ENCODE data around the gene FOXA1. TPM values are rescaled to one million over a fixed set of nuclear protein-coding genes. Genes with fewer than 3 reads are reported as not detected.

FOXA1 gene
- total and polyA plus RNA-seq, 5 donors from 2014 or later: 1.0 TPM; not detected in 4

DNA sequence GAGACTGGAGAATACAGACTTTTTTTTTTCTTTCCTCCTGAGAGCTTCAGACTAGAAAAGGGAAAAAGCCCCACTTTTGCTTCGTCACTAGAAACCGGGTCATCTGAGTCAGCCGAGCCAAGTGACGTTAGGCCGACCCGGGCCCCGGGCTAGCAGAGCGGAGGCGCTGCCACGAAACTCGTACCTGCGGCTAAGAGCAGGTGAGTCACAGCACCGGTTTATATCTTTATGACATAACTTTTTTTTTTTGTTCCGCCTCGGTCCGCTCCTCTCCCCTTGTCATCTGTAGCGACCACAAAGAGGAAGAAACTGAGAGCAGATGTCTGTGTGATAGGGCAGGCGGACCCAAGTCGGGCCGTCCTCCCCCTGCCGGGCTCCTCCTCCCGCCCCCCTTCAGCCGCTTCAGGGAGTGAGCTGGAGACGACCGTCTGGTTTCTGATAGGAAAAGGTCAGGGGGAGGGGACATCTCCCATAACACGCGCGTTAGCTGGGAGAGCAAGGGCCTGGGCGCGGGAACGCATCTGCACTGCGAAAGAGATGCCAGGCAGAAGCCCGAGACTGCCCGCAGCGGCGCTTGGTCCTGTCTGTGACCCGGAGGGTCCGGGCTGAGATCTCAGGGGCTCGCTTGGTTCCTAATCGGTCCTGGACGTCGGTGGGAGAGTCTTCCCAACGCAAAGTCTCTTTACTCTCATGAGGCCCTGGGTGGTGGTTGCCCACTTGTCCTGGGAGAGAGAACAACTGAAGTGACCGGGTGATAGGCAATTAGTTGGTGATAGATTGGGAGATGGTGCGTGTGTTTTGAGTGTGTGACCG is 966 bp upstream of the FOXA1 start:
- H3K4me3 ChIP-seq (ENCODE audit: low read depth, low read length): no peak overlapping the region
- peak overlapping the region in 3 of 4 donors; percentile 43 to 72 (median 72) for H3K4me3 Mint-ChIP-seq
- H3K27ac Mint-ChIP-seq: no peak overlapping the region
- peaks cover 0 to 16% (median 2%) of the 10 kb centered on the region in 7 donors for H3K9me3 Mint-ChIP-seq
- H3K27ac ChIP-seq (ENCODE audit: insufficient read depth, low read length, poor library complexity, severe bottlenecking): no peak overlapping the region
- peaks cover 22% of the 10 kb centered on the region for H3K4me1 ChIP-seq (ENCODE audit: control insufficient read depth, insufficient read depth, low read length, poor library complexity, severe bottlenecking)
- H3K36me3 ChIP-seq (ENCODE audit: control insufficient read depth, insufficient read depth, low read length): no peaks in the 10 kb centered on the region
- H3K9me3 ChIP-seq (ENCODE audit: control insufficient read depth in 2 of 2, low read length in 2 of 2): peaks cover 0 to 8% of the 10 kb centered on the region in 2 experiments
- H3K4me1 Mint-ChIP-seq: peaks cover 4 to 38% (median 11%) of the 10 kb centered on the region in 4 donors
- ATAC-seq (ENCODE audit: low read depth in 2 of 2) (peak; percentile 34 to 54), DNase-seq (peak in 2 of 3 donors; percentile 13 to 46)
- H3K27me3 ChIP-seq (ENCODE audit: control insufficient read depth, insufficient read depth, low read length): peaks cover 41% of the 10 kb centered on the region
- peaks cover 75% of the 10 kb centered on the region for H3K27me3 Mint-ChIP-seq
- H3K36me3 Mint-ChIP-seq: no peaks in the 10 kb centered on the region

DNA sequence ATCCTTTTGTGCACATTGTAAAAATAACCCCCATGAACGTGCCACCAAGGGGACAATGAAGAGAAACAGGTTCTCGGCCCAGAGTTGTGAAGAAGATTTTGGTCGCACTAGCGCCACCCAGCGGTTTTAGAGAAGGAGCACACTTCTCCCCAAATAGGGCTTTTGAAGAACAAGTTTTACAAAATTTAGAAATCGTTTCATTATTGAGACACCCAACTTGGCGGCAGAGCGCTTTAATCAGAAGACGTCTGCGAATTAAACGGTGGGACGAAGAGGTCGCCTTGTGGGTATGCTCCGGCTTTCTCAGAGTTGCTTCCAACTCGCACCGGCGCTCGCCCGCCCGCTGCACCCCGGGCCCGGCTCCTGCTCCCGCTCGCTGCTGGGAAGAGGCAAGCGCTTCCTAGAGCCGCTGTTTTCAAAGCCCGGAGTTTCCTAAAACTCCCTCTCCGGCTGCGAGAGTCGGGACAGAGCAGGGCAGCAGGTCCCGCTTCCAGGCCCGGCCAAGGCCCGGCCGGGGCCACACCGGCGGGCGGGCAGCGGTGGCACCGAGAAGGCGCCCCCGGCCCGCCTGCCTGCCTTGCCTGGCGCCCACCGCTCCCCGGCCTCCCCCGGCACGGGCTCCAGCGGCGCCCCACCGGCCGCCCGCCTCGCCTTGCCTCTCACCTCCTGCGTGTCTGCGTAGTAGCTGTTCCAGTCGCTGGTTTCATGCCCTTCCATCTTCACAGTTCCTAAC is 645 bp downstream of the FOXA1 start:
- Histone ChIP-seq H3K27ac (ENCODE audit: insufficient read depth, low read length, poor library complexity, severe bottlenecking) (no peak overlapping the region), H3K4me1 (ENCODE audit: control insufficient read depth, insufficient read depth, low read length, poor library complexity, severe bottlenecking) (peaks cover 22% of the 10 kb centered on the region), H3K9me3 (ENCODE audit: control insufficient read depth in 2 of 2, low read length in 2 of 2) (peaks cover 0 to 8% of the 10 kb centered on the region in 2 experiments), H3K36me3 (ENCODE audit: control insufficient read depth, insufficient read depth, low read length) (no peaks in the 10 kb centered on the region), H3K4me3 (ENCODE audit: low read depth, low read length) (no peak overlapping the region), H3K27me3 (ENCODE audit: control insufficient read depth, insufficient read depth, low read length) (peaks cover 50% of the 10 kb centered on the region)
- ATAC-seq (ENCODE audit: low read depth in 2 of 2) (no peak), DNase-seq (peak in 1 of 3 donors; percentile 73)
- Mint-ChIP-seq H3K4me1 (peaks cover 4 to 31% (median 10%) of the 10 kb centered on the region in 4 donors), H3K4me3 (peak overlapping the region; percentile 66 to 74 (median 72)), H3K36me3 (no peaks in the 10 kb centered on the region), H3K27me3 (peaks cover 74% of the 10 kb centered on the region), H3K9me3 (peaks cover 0 to 20% (median 2%) of the 10 kb centered on the region in 7 donors), H3K27ac (no peak overlapping the region)

DNA sequence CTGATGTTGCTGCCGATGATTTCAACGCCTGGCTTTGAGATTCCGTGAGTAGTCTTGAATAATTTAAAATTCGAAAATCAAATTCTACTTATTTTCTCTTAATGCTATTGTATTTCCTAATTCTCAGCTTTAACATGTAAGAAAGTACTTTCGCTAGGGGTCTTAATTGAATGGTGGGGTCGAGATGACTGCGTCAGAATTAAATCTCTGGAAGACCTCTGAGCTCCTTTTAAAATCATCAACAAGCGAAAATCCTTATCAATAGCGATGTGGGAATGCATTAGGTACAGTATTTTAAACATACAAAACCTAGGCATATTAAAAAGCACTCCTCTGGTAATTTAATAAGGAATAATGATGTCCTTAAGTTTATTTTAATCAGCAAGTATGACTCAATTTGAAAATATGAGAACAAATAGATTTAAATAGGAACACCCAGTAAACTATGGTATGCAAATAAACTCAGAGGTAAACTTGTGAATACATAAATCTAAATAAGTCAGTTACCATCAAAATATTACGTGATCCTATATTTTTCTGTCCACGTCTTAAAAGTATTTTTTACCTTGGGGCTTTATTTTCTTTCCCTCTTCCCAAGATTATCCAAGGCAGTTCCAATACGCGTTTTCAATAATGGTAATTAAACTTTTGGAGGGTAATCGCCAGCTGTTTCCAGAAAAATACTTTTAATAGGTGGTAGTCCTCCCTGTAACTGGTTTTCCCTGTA is 1.4 kb downstream of the FOXA1 start:
- H3K27me3 ChIP-seq (ENCODE audit: control insufficient read depth, insufficient read depth, low read length): peaks cover 51% of the 10 kb centered on the region

DNA sequence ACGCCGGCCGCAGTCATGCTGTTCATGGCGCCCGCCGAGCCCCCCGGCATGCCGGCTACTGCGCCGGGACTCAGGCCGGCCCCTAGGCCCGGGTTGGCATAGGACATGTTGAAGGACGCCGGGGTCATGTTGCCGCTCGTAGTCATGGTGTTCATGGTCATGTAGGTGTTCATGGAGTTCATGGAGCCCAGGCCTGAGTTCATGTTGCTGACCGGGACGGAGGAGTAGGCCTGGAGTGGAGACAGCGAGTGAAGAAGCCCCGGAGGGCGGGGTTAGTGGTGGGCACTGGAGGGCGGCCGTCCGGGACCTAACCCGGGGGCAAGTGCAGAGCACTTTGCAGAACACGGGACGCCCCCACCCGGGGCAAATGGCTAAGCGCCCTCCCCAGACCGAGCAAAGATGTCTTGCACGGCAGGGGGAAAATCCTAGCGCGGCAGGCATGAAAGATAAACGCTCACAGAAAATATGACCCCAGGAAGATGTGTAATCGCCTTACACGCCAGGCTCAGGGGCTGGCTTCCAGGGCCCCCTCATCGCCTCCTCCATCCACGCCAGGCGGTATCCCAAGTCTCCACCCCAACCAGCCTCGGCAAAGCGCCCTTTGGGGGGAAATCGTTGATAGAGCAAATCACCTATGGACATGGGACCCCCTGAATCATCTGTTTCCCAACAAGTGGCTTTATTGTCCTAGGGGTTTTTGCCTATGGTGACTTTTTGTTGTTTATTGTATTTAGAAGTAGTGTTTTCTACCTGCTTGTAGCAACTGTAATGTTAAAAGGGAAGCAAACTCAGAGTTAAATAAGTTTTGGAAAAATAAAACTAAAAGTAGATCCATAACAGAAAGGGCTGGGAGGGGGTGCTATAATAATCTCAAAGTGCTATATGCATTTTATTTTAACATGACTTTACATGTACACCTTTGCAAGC is 2.3 kb downstream of the FOXA1 start:
- H3K4me3 Mint-ChIP-seq: no peak overlapping the region
- H3K27me3 ChIP-seq (ENCODE audit: control insufficient read depth, insufficient read depth, low read length): peaks cover 48% of the 10 kb centered on the region
- H3K9me3 ChIP-seq (ENCODE audit: control insufficient read depth in 2 of 2, low read length in 2 of 2): peaks cover 0 to 4% of the 10 kb centered on the region in 2 experiments
- H3K9me3 Mint-ChIP-seq: peaks cover 0 to 24% (median 5%) of the 10 kb centered on the region in 7 donors
- no peak for ATAC-seq (ENCODE audit: low read depth in 2 of 2)
- H3K36me3 Mint-ChIP-seq: no peaks in the 10 kb centered on the region
- H3K4me1 Mint-ChIP-seq: peaks cover 4 to 23% (median 10%) of the 10 kb centered on the region in 4 donors
- H3K4me1 ChIP-seq (ENCODE audit: control insufficient read depth, insufficient read depth, low read length, poor library complexity, severe bottlenecking): peaks cover 17% of the 10 kb centered on the region
- peaks cover 79% of the 10 kb centered on the region for H3K27me3 Mint-ChIP-seq
- no peak for DNase-seq
- H3K36me3 ChIP-seq (ENCODE audit: control insufficient read depth, insufficient read depth, low read length): no peaks in the 10 kb centered on the region
- H3K27ac ChIP-seq (ENCODE audit: insufficient read depth, low read length, poor library complexity, severe bottlenecking): no peak overlapping the region
- H3K27ac Mint-ChIP-seq: no peak overlapping the region
- no peak overlapping the region for H3K4me3 ChIP-seq (ENCODE audit: low read depth, low read length)

More for the DNA sequence above, 1.4 kb downstream of the FOXA1 start:
- peaks cover 0 to 4% of the 10 kb centered on the region in 2 experiments for H3K9me3 ChIP-seq (ENCODE audit: control insufficient read depth in 2 of 2, low read length in 2 of 2)
- Mint-ChIP-seq H3K27ac (no peak overlapping the region), H3K9me3 (peaks cover 0 to 24% (median 5%) of the 10 kb centered on the region in 7 donors), H3K4me1 (peaks cover 4 to 26% (median 10%) of the 10 kb centered on the region in 4 donors), H3K36me3 (no peaks in the 10 kb centered on the region), H3K4me3 (peak overlapping the region in 3 of 4 donors; percentile 66 to 74 (median 73)), H3K27me3 (peaks cover 77% of the 10 kb centered on the region)
- ATAC-seq (ENCODE audit: low read depth in 2 of 2) (no peak), DNase-seq (no peak)
- H3K36me3 ChIP-seq (ENCODE audit: control insufficient read depth, insufficient read depth, low read length): no peaks in the 10 kb centered on the region
- H3K4me3 ChIP-seq (ENCODE audit: low read depth, low read length): no peak overlapping the region
- H3K4me1 ChIP-seq (ENCODE audit: control insufficient read depth, insufficient read depth, low read length, poor library complexity, severe bottlenecking): peaks cover 17% of the 10 kb centered on the region
- H3K27ac ChIP-seq (ENCODE audit: insufficient read depth, low read length, poor library complexity, severe bottlenecking): no peak overlapping the region

DNA sequence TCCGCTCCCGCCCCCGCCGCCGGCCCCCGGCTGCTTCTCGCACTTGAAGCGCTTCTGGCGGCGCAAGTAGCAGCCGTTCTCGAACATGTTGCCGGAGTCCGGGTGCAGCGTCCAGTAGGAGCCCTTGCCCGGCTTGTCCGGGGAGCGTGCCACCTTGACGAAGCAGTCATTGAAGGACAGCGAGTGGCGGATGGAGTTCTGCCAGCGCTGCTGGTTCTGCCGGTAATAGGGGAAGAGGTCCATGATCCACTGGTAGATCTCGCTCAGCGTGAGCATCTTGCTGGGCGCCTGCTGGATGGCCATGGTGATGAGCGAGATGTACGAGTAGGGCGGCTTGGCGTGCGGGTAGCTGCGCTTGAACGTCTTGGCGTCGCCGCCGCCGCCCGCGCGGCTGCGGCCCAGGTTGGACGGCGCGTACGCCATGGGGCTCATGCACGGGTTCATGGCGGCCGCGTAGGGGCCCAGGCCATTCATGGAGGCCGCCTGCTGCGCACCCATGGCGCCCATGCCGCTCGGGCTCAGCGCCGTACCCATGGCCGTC is 3.0 kb downstream of the FOXA1 start:
- peaks cover 17% of the 10 kb centered on the region for H3K4me1 ChIP-seq (ENCODE audit: control insufficient read depth, insufficient read depth, low read length, poor library complexity, severe bottlenecking)
- no peak overlapping the region for H3K27ac Mint-ChIP-seq
- H3K9me3 Mint-ChIP-seq: peaks cover 0 to 24% (median 6%) of the 10 kb centered on the region in 7 donors

DNA sequence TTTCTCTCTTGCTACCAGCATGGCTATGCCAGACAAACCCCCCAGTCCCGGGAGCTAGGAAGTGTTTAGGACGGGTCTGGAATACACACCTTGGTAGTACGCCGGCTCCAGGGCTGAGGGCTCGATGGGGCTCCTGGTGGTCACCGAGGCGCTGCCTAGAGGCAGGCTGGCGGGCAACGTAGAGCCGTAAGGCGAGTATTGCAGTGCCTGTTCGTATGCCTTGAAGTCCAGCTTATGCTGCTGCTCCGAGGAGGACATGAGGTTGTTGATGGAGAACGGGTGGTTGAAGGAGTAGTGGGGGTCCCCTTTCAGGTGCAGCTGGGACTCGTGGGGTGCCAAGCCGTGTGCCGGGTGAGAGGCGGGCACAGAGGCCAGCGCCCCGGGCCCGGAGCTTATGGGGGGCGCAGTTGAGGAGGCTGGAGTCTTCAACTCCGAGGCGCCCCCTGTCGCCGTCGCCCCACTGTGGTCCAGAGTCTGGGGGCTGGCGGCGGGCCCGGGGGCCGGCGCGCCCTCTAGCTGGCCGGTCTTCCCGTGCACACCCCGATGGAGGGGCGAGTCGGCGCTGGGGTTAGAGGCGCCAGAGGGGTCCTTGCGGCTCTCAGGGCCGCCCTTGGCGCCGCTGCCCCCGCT is 3.6 kb downstream of the FOXA1 start:
- Mint-ChIP-seq H3K4me3 (no peak overlapping the region), H3K4me1 (peaks cover 3 to 16% (median 8%) of the 10 kb centered on the region in 4 donors), H3K27ac (no peak overlapping the region), H3K9me3 (peaks cover 0 to 23% (median 6%) of the 10 kb centered on the region in 7 donors), H3K36me3 (no peaks in the 10 kb centered on the region), H3K27me3 (peaks cover 78% of the 10 kb centered on the region)
- H3K27me3 ChIP-seq (ENCODE audit: control insufficient read depth, insufficient read depth, low read length): peaks cover 43% of the 10 kb centered on the region
- H3K4me3 ChIP-seq (ENCODE audit: low read depth, low read length): no peak overlapping the region
- no peaks in the 10 kb centered on the region for H3K36me3 ChIP-seq (ENCODE audit: control insufficient read depth, insufficient read depth, low read length)
- ATAC-seq (ENCODE audit: low read depth in 2 of 2) (no peak), DNase-seq (no peak)
- no peak overlapping the region for H3K27ac ChIP-seq (ENCODE audit: insufficient read depth, low read length, poor library complexity, severe bottlenecking)
- H3K4me1 ChIP-seq (ENCODE audit: control insufficient read depth, insufficient read depth, low read length, poor library complexity, severe bottlenecking): peaks cover 17% of the 10 kb centered on the region
- peaks cover 0 to 4% of the 10 kb centered on the region in 2 experiments for H3K9me3 ChIP-seq (ENCODE audit: control insufficient read depth in 2 of 2, low read length in 2 of 2)

More for the DNA sequence above, 3.0 kb downstream of the FOXA1 start:
- no peak overlapping the region for H3K4me3 Mint-ChIP-seq
- H3K9me3 ChIP-seq (ENCODE audit: control insufficient read depth in 2 of 2, low read length in 2 of 2): peaks cover 0 to 4% of the 10 kb centered on the region in 2 experiments
- DNase-seq (no peak), ATAC-seq (ENCODE audit: low read depth in 2 of 2) (no peak)
- H3K27me3 ChIP-seq (ENCODE audit: control insufficient read depth, insufficient read depth, low read length): peaks cover 47% of the 10 kb centered on the region
- peaks cover 4 to 21% (median 10%) of the 10 kb centered on the region in 4 donors for H3K4me1 Mint-ChIP-seq
- H3K27me3 Mint-ChIP-seq: peaks cover 78% of the 10 kb centered on the region
- H3K27ac ChIP-seq (ENCODE audit: insufficient read depth, low read length, poor library complexity, severe bottlenecking): no peak overlapping the region
- H3K36me3 Mint-ChIP-seq: no peaks in the 10 kb centered on the region
- H3K36me3 ChIP-seq (ENCODE audit: control insufficient read depth, insufficient read depth, low read length): no peaks in the 10 kb centered on the region
- no peak overlapping the region for H3K4me3 ChIP-seq (ENCODE audit: low read depth, low read length)

Data from CD4-positive, CD25-positive, alpha-beta regulatory T cell (primary cell).